H1 (cell line): ENCODE measurements around the gene CDK19. TPM values are rescaled to one million over a fixed set of nuclear protein-coding genes. Genes with fewer than 3 reads are reported as not detected.

Source experiments
- CTCF ChIA-PET: fragments of 300-600 bp; sonication (Branson Sonifier 250); formaldehyde crosslinking; loops from one replicate; lab custom pipeline; 2021; ENCODE audit not compliant: partially characterized antibody; lab: Charles Lee
- POLR2A ChIA-PET: fragments of 300-600 bp; sonication (Branson Sonifier 250); formaldehyde crosslinking; loops from one replicate; lab custom pipeline; 2021; ENCODE audit warnings: inconsistent platforms; ENCODE audit not compliant: partially characterized antibody; lab: Charles Lee
- DNase-seq, 2 experiments: peaks; one replicate each; pipeline versions ENCODE4 v3.0.0 to v3.0.0-alpha.2; 2010 to 2022; ENCODE audit warnings: low spot score in 2 of 2, low read depth in 1 of 2, mixed read lengths in 1 of 2
- FAIRE-seq: peaks from 2 replicates; lab custom pipeline; 2011; peaks lifted over from hg19 to GRCh38; lab: Jason Lieb, UNC
- H2AFZ ChIP-seq: 2 replicates; pipeline ENCODE4 v1.8.1; 2012; ENCODE audit warnings: low read length, inconsistent platforms
- H2AK5ac ChIP-seq: 2 replicates; pipeline ENCODE4 v1.6.1; 2013; ENCODE audit warnings: low read depth, low read length
- H2BK120ac ChIP-seq: replicated peaks from 2 replicates; pipeline ENCODE3; 2013; ENCODE audit warnings: low read depth, low read length, inconsistent platforms
- H2BK12ac ChIP-seq: 2 replicates; pipeline ENCODE4 v1.6.1; 2013; ENCODE audit warnings: low read depth, low read length
- H2BK15ac ChIP-seq: 2 replicates; pipeline ENCODE4 v1.6.1; 2013; ENCODE audit warnings: low read length
- H2BK20ac ChIP-seq: 2 replicates; pipeline ENCODE4 v1.6.1; 2013; ENCODE audit warnings: low read length
- H2BK5ac ChIP-seq: 2 replicates; pipeline ENCODE4 v1.6.1; 2013; ENCODE audit warnings: low read depth, low read length
- H3K14ac ChIP-seq: 2 replicates; pipeline ENCODE4 v1.6.1; 2013; ENCODE audit warnings: inconsistent platforms; ENCODE audit not compliant: insufficient read length
- H3K18ac ChIP-seq: 2 replicates; pipeline ENCODE4 v1.6.1; 2013; ENCODE audit warnings: low read length; ENCODE audit errors: extremely low read depth
- H3K23ac ChIP-seq: 2 replicates; pipeline ENCODE4 v1.6.1; 2013; ENCODE audit warnings: inconsistent platforms; ENCODE audit not compliant: insufficient read length
- H3K23me2 ChIP-seq: 2 replicates; pipeline ENCODE4 v1.6.1; 2013; ENCODE audit warnings: low read depth, low read length
- H3K27ac ChIP-seq: 2 replicates; pipeline ENCODE4 v1.6.1; 2011; ENCODE audit warnings: low read depth, low read length, inconsistent platforms
- H3K27me3 ChIP-seq, 4 experiments: replicated peaks in 1 of 4; 1 replicate in 1 of 4; 2 replicates in 3 of 4; pipeline versions ENCODE4 v1.6.1 to v1.8.1; 2011 to 2013; ENCODE audit warnings: low read length in 3 of 4, mild to moderate bottlenecking in 3 of 4, inconsistent platforms in 2 of 4, mixed read lengths in 2 of 4, moderate library complexity in 1 of 4; ENCODE audit not compliant: control insufficient read depth in 3 of 4, insufficient read depth in 3 of 4; ENCODE audit errors: extremely low read depth in 1 of 4
- H3K36me3 ChIP-seq, 4 experiments: 2 replicates each; pipeline versions ENCODE4 v1.6.1 to v1.8.1; 2011 to 2013; ENCODE audit warnings: mild to moderate bottlenecking in 4 of 4, low read length in 3 of 4, moderate library complexity in 2 of 4, control low read depth in 1 of 4, inconsistent platforms in 1 of 4; ENCODE audit not compliant: insufficient read depth in 4 of 4, control insufficient read depth in 2 of 4
- H3K4ac ChIP-seq: replicated peaks from 2 replicates; pipeline ENCODE3; 2013; ENCODE audit warnings: low read length, low read depth, mixed read lengths, inconsistent platforms; ENCODE audit not compliant: insufficient read length
- H3K4me1 ChIP-seq, 4 experiments: replicated peaks in 1 of 4; 1 replicate in 1 of 4; 2 replicates in 3 of 4; pipeline versions ENCODE4 v1.6.1 to v1.8.1; 2011 to 2013; ENCODE audit warnings: low read length in 3 of 4, inconsistent platforms in 2 of 4, mixed read lengths in 1 of 4; ENCODE audit not compliant: insufficient read depth in 4 of 4, control insufficient read depth in 3 of 4
- H3K4me2 ChIP-seq, 2 experiments: 2 replicates each; pipeline versions ENCODE4 v1.6.1 to v1.8.1; 2011 to 2013; ENCODE audit warnings: low read depth in 2 of 2, low read length in 2 of 2, control low read depth in 1 of 2, inconsistent platforms in 1 of 2, mild to moderate bottlenecking in 1 of 2; ENCODE audit not compliant: insufficient read depth in 1 of 2
- H3K4me3 ChIP-seq, 4 experiments: fragments of 200-600, 300-600 bp in 1 of 4; sonication (generic), shearing (Covaris generic), sonication (Bioruptor Twin) in 1 of 4; 2 replicates each; pipeline versions ENCODE4 v1.5.1 to v1.8.1; 2011 to 2016; ENCODE audit warnings: low read length in 4 of 4, low read depth in 3 of 4, control low read depth in 2 of 4, inconsistent platforms in 2 of 4, mild to moderate bottlenecking in 2 of 4, mixed read lengths in 1 of 4, moderate library complexity in 1 of 4; ENCODE audit not compliant: insufficient read depth in 2 of 4; ENCODE audit errors: extremely low read depth in 1 of 4
- H3K56ac ChIP-seq: replicated peaks from 2 replicates; pipeline ENCODE3; 2013; ENCODE audit warnings: low read depth, mild to moderate bottlenecking, mixed read lengths, low read length, inconsistent platforms; ENCODE audit not compliant: insufficient read length
- H3K79me1 ChIP-seq: 2 replicates; pipeline ENCODE4 v1.6.1; 2013; ENCODE audit warnings: low read depth, low read length, control low read depth
- H3K79me2 ChIP-seq, 2 experiments: 2 replicates each; pipeline versions ENCODE4 v1.6.1 to v1.8.1; 2012 to 2013; ENCODE audit warnings: low read length in 2 of 2, mild to moderate bottlenecking in 2 of 2, inconsistent platforms in 1 of 2; ENCODE audit not compliant: insufficient read depth in 2 of 2, control insufficient read depth in 1 of 2
- H3K9ac ChIP-seq, 4 experiments: replicated peaks in 1 of 4; 1 replicate in 1 of 4; 2 replicates in 3 of 4; pipeline versions ENCODE4 v1.6.1 to v1.8.1; 2011 to 2013; ENCODE audit warnings: low read depth in 3 of 4, low read length in 3 of 4, control low read depth in 2 of 4, mild to moderate bottlenecking in 2 of 4, moderate library complexity in 2 of 4, inconsistent platforms in 1 of 4; ENCODE audit errors: extremely low read depth in 1 of 4
- H3K9me3 ChIP-seq, 2 experiments: 2 replicates each; pipeline versions ENCODE4 v1.6.1 to v1.8.1; 2012 to 2013; ENCODE audit warnings: mild to moderate bottlenecking in 2 of 2, moderate library complexity in 2 of 2, control low read depth in 1 of 2, inconsistent platforms in 1 of 2, low read depth in 1 of 2, low read length in 1 of 2, mixed read lengths in 1 of 2; ENCODE audit not compliant: insufficient read depth in 2 of 2
- H4K20me1 ChIP-seq, 2 experiments: replicated peaks in 1 of 2; 2 replicates each; pipeline versions ENCODE3 to v1.8.1; 2011 to 2013; ENCODE audit warnings: inconsistent platforms in 2 of 2, low read length in 2 of 2, mild to moderate bottlenecking in 1 of 2; ENCODE audit not compliant: insufficient read depth in 2 of 2, control insufficient read depth in 1 of 2
- H4K5ac ChIP-seq: 2 replicates; pipeline ENCODE4 v1.6.1; 2013; ENCODE audit warnings: low read length, low read depth, mixed read lengths, inconsistent platforms; ENCODE audit not compliant: insufficient read length
- H4K8ac ChIP-seq: 2 replicates; pipeline ENCODE4 v1.8.0; 2013; ENCODE audit warnings: mild to moderate bottlenecking, moderate library complexity, low read length, inconsistent platforms; ENCODE audit not compliant: insufficient read depth; ENCODE audit errors: extremely low read depth
- H4K91ac ChIP-seq: replicated peaks from 2 replicates; pipeline ENCODE3; 2013; ENCODE audit warnings: low read length, mixed read lengths, inconsistent platforms; ENCODE audit not compliant: insufficient read length
- CTBP2 ChIP-seq: IDR thresholded peaks from 2 replicates; pipeline ENCODE4 v1.7.0; 2011; ENCODE audit warnings: borderline replicate concordance, mild to moderate bottlenecking, moderate library complexity, mixed read lengths, low read length; ENCODE audit not compliant: insufficient read depth, insufficient read length
- EGR1 ChIP-seq: IDR thresholded peaks from 2 replicates; pipeline ENCODE4 v1.6.1; 2011; ENCODE audit warnings: low read depth, low read length, borderline replicate concordance
- EP300 ChIP-seq, 2 experiments: IDR thresholded peaks; 1 replicate in 1 of 2; 2 replicates in 1 of 2; pipeline ENCODE4 v1.6.1; 2011 to 2012; ENCODE audit warnings: low read depth in 2 of 2, low read length in 2 of 2, mild to moderate bottlenecking in 2 of 2, borderline replicate concordance in 1 of 2, inconsistent platforms in 1 of 2, moderate library complexity in 1 of 2
- JUN ChIP-seq: IDR thresholded peaks from 2 replicates; pipeline ENCODE4 v1.6.1; 2011; ENCODE audit warnings: low read depth, mild to moderate bottlenecking, improper control_type of control experiment, low read length
- MAFK ChIP-seq: IDR thresholded peaks from 2 replicates; pipeline ENCODE4 v1.6.1; 2012; ENCODE audit warnings: low read depth, mild to moderate bottlenecking, improper control_type of control experiment, low read length
- RNF2 ChIP-seq: fragments of 200-900, 300-1000 bp; sonication (generic); IDR thresholded peaks from 2 replicates; pipeline ENCODE4 v1.7.1; 2016; ENCODE audit warnings: borderline replicate concordance, low read depth, mild to moderate bottlenecking, antibody characterized with exemption, low read length; ENCODE audit not compliant: poor library complexity, severe bottlenecking; ENCODE audit errors: missing control alignments
- SIN3A ChIP-seq, 2 experiments: IDR thresholded peaks in 1 of 2; conservative IDR thresholded peaks in 1 of 2; 2 replicates each; pipeline ENCODE4 v1.6.1; 2011 to 2012; ENCODE audit warnings: low read length in 2 of 2, improper control_type of control experiment in 1 of 2, low read depth in 1 of 2, mild to moderate bottlenecking in 1 of 2
- SIRT6 ChIP-seq: IDR thresholded peaks from one replicate; pipeline ENCODE4 v1.7.1; 2012; ENCODE audit warnings: low read length, inconsistent platforms
- SP2 ChIP-seq: IDR thresholded peaks from 2 replicates; pipeline ENCODE4 v1.6.1; 2012; ENCODE audit warnings: mild to moderate bottlenecking, low read length, inconsistent platforms
- SP4 ChIP-seq: IDR thresholded peaks from 2 replicates; pipeline ENCODE4 v1.6.1; 2012; ENCODE audit warnings: low read length, inconsistent platforms
- YY1 ChIP-seq: IDR thresholded peaks from 2 replicates; pipeline ENCODE4 v1.6.1; 2011; ENCODE audit warnings: low read depth, mild to moderate bottlenecking, low read length
- polyA plus RNA-seq, 7 experiments: library from polyadenylated mRNA; depleted of rRNA in 3 of 7; stranded (reverse) in 5 of 7; unstranded in 2 of 7; fragments of >200 nt in 5 of 7; fragments of 200-250 nt in 2 of 7; gene quantifications; 1 replicate in 5 of 7; 2 replicates in 1 of 7; 4 replicates in 1 of 7; pipeline versions ENCODE4 v1.2.1 to v1.2.3, GENCODE V29; 2011 to 2013; ENCODE audit warnings: missing spikeins in 2 of 7, mixed read lengths in 2 of 7
- total RNA-seq: library from RNA; stranded (reverse); fragmentation: NEBNext Ultra II Directional; extraction: Animal tissue kit (Norgen Biotek cat#: 25700); gene quantifications from 2 replicates; pipeline ENCODE4 v1.2.1, GENCODE V29; 2021
- TF ChIP-seq, protein P1 (sequence below): IDR thresholded peaks from 2 replicates; pipeline ENCODE4 v1.6.1; 2011; ENCODE audit warnings: low read depth, mild to moderate bottlenecking, low read length; ENCODE audit not compliant: insufficient read depth

The CDK19 gene
- total and polyA plus RNA-seq, 2 of the 8 experiments (the other 6 are each of a cell fraction or from before 2014, with no cell fraction given), result 4.9 to 12.6 TPM

DNA sequence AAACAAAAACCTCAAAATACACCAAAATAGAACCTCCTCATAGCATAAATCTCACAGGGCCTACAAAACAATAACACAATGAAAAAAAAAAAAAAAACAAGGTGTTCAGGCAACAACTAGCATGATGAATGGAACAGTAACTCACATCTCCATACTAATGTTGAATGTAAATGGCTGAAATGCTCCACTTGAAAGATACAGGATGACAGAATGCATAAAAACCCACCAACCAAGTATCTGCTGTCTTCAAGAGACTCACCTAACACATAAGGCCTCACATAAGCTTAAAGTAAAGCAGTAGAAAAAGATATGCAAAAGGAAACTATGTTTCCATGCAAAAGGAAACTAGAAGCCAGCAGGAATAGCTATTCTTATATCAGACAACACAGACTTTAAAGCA lies 121.3 kb downstream of the CDK19 start:
- Histone ChIP-seq H3K14ac (no peak overlapping the region), H3K4ac (no peak overlapping the region), H2BK20ac (no peak overlapping the region), H2BK120ac (no peak overlapping the region), H3K9ac (no peak overlapping the region), H4K91ac (no peak overlapping the region), H3K4me1 (peaks cover 0 to 9% (median 3%) of the 10 kb centered on the region in 4 experiments; a peak in 3 of 7 replicates), H3K9me3 (no peaks in the 10 kb centered on the region), H4K8ac (no peak overlapping the region), H2AK5ac (no peak overlapping the region), H3K23me2 (0 out of 2 replicates have a peak, but pooled peaks cover 2% of the 10 kb centered on the region), H2AFZ (no peak overlapping the region), H3K79me1 (peaks cover 2% of the 10 kb centered on the region; the same call in 1 of the 2 replicates), H4K20me1 (peaks cover 0 to 1% of the 10 kb centered on the region in 2 experiments), H3K27me3 (no peaks in the 10 kb centered on the region), H4K5ac (no peak overlapping the region), H3K56ac (no peak overlapping the region), H3K4me3 (no peak overlapping the region), H2BK12ac (no peak overlapping the region), H3K4me2 (no peak overlapping the region), H3K79me2 (peaks cover 0 to 2% of the 10 kb centered on the region in 2 experiments; a peak in 1 of 4 replicates), H3K23ac (no peak overlapping the region), H3K18ac (no peak overlapping the region), H3K27ac (no peak overlapping the region), H2BK15ac (no peak overlapping the region), H2BK5ac (no peak overlapping the region), H3K36me3 (no peaks in the 10 kb centered on the region)
- DNase-seq (no peak), FAIRE-seq (no peak)
- POLR2A ChIA-PET, result no interaction called here
- CTCF ChIA-PET, result interaction anchor here (0.6 to 1.4 kb wide), 5 partner anchors 11 to 277 kb away, joined by 3 to 6 read pairs (median 3); no protein-coding TSS in a partner anchor
- TF ChIP-seq SIRT6 (no peak), JUN (no peak), CTBP2 (no peak), EP300 (IDR thresholded peaks at IDR 0.05; ENCODE audit: borderline replicate concordance in 1 of 2, low read depth in 2 of 2, low read length in 2 of 2) (no peak), MAFK (no peak), SP4 (no peak), YY1 (no peak), RNF2 (no peak), SIN3A (conservative IDR thresholded peaks at IDR 0.05 in 1 of 2, IDR thresholded peaks at IDR 0.05 in 1 of 2; ENCODE audit: low read depth in 1 of 2, low read length in 2 of 2) (no peak), EGR1 (no peak), SP2 (no peak)
- TF ChIP-seq, protein P1, sequence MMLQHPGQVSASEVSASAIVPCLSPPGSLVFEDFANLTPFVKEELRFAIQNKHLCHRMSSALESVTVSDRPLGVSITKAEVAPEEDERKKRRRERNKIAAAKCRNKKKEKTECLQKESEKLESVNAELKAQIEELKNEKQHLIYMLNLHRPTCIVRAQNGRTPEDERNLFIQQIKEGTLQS, result no peak
